Tibial artery (tissue), 4 donors: ENCODE results near the gene FSIP1.
A peak's percentile ranks its signal among the peaks of the same experiment; 100 is the strongest.

Experiments used
- DNase-seq, 2 donors: peaks; one replicate each; pipeline ENCODE4 v3.0.0-alpha.2; 2019
- H3K27ac ChIP-seq, 2 donors: fragments of 200-600 bp; sonication (generic) in 1 of 2; 1 replicate in 1 of 2; 2 replicates in 1 of 2; pipeline ENCODE4 v1.5.1; 2018 to 2019; ENCODE audit warnings: mild to moderate bottlenecking in 1 of 2
- H3K27me3 ChIP-seq, 2 donors: fragments of 200-600 bp; sonication (generic) in 1 of 2; one replicate each; pipeline versions ENCODE4 v1.5.1 to v1.6.0; 2016 to 2019
- H3K36me3 ChIP-seq, 3 donors: fragments of 200-600 bp; sonication (generic) in 2 of 3; one replicate each; pipeline ENCODE4 v1.5.1; 2016 to 2019; ENCODE audit warnings: mild to moderate bottlenecking in 2 of 3
- H3K4me1 ChIP-seq, 4 donors: fragments of 200-600 bp; sonication (generic) in 2 of 4; 1 replicate in 3 of 4; 2 replicates in 1 of 4; pipeline ENCODE4 v1.5.1; 2016 to 2019
- H3K4me3 ChIP-seq, 2 donors: fragments of 200-600 bp; sonication (generic) in 1 of 2; 1 replicate in 1 of 2; 2 replicates in 1 of 2; pipeline ENCODE4 v1.5.1; 2018 to 2019; ENCODE audit warnings: mild to moderate bottlenecking in 2 of 2
- H3K9me3 ChIP-seq, 3 donors: fragments of 200-600 bp; sonication (generic) in 1 of 3; one replicate each; pipeline ENCODE4 v1.5.1; 2016 to 2019
- intact Hi-C: fragments of 100-400 bp; cut with DNase I; formaldehyde crosslinking; loops from one replicate; pipeline ENCODE4 v1.15.0; 2023; ENCODE audit warnings: low total_unique reads
- TF ChIP-seq, protein P1 (sequence below), 2 experiments: fragments of 200-600 bp in 1 of 2; fragments of 450-650 bp in 1 of 2; IDR thresholded peaks; one replicate each; pipeline ENCODE4 v1.5.1; 2017 to 2019; ENCODE audit warnings: antibody characterized with exemption in 2 of 2, mild to moderate bottlenecking in 1 of 2, moderate library complexity in 1 of 2

Gene FSIP1

DNA sequence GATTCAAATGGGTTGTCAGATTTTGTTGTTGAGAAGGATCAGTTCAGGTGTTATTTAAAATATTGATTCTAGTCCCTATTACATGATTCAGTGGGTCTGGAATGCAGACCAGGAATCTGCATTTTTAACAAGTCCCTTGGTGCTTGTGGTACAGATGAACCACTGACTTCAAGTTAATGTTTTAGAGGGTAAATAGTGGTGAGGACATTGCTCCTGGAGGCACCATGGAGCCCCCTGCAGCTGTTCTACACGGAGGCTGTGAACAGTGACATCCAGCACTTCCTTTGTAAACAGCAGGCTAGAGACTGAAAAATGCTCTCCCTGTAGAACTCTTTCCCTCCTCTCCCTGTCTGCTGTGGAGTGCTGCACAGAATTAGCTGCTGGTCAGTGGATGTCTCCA, 4.8 kb upstream of the FSIP1 start:
- Histone ChIP-seq H3K4me1 (peaks cover 0 to 13% (median 12%) of the 10 kb centered on the region in 4 donors), H3K4me3 (no peak overlapping the region), H3K27ac (no peak overlapping the region), H3K27me3 (no peaks in the 10 kb centered on the region), H3K9me3 (no peaks in the 10 kb centered on the region), H3K36me3 (no peaks in the 10 kb centered on the region)
- intact Hi-C loops, result loop anchor here (5.0 to 10.0 kb wide), 2 partner anchors 190 to 257 kb away; no protein-coding TSS in a partner anchor
- no peak for DNase-seq
- TF ChIP-seq, protein P1, sequence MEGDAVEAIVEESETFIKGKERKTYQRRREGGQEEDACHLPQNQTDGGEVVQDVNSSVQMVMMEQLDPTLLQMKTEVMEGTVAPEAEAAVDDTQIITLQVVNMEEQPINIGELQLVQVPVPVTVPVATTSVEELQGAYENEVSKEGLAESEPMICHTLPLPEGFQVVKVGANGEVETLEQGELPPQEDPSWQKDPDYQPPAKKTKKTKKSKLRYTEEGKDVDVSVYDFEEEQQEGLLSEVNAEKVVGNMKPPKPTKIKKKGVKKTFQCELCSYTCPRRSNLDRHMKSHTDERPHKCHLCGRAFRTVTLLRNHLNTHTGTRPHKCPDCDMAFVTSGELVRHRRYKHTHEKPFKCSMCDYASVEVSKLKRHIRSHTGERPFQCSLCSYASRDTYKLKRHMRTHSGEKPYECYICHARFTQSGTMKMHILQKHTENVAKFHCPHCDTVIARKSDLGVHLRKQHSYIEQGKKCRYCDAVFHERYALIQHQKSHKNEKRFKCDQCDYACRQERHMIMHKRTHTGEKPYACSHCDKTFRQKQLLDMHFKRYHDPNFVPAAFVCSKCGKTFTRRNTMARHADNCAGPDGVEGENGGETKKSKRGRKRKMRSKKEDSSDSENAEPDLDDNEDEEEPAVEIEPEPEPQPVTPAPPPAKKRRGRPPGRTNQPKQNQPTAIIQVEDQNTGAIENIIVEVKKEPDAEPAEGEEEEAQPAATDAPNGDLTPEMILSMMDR (IDR thresholded peaks at IDR 0.05), result no peak

DNA sequence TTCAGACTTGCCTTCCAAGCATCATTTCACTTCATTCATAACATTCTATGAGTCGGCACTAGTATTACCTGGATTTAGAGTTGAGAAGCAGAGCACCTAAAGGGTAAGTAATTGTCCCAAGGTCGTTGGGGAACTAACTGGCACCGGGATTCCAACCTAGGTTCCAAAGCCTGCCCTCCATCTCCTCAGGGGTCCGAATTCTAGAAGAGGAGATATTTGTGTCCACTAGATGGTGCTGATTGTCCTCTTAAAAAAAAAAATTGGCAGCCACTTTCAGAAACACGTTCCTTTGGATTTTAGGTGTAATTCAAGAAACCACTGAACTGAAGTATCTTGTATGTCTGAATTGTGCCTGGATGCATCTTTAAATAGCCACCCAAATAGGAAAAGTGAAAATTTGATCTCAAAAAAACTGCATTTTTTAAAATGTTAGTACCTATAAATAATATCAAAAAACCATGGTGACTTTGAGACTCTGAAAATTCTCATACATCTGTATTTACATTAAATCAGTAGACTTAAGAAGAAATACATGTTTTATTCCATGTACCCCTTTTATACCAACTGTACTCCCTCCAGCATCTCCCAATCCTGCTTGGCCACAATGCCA, 3.9 kb upstream of the FSIP1 start:
- Histone ChIP-seq H3K4me1 (peaks cover 0 to 18% (median 12%) of the 10 kb centered on the region in 4 donors), H3K9me3 (no peaks in the 10 kb centered on the region), H3K4me3 (no peak overlapping the region), H3K36me3 (no peaks in the 10 kb centered on the region), H3K27me3 (no peaks in the 10 kb centered on the region), H3K27ac (no peak overlapping the region)
- TF ChIP-seq, protein P1 (IDR thresholded peaks at IDR 0.05), result peak; percentile 59 to 62
- DNase-seq, result no peak
- intact Hi-C loops, result loop anchor here (5.0 to 10.0 kb wide), 2 partner anchors 191 to 258 kb away; no protein-coding TSS in a partner anchor

DNA sequence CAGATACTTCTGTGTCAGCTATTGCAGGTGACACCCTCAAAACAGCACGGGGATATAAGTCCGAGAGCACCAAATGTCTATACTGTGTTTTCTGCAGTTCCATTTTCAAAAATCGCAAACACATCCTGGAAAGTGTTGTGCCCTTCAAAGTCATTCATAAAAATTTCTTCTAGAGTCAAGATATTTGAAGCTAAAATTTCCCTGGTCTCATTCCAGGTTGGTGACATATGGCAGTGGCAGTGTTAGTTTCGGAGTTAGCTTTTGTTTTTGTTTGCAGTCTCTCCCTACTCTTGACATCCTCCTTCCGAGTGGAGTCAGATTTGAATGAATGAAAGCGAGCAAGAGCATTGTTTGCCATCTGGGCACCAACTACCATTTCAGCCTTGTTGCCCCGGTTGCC, 3.2 kb upstream of the FSIP1 start:
- TF ChIP-seq, protein P1 (IDR thresholded peaks at IDR 0.05), result no peak
- intact Hi-C loops, result loop anchor here (5.0 to 10.0 kb wide), 2 partner anchors 191 to 259 kb away; no protein-coding TSS in a partner anchor
- no peaks in the 10 kb centered on the region for H3K9me3 ChIP-seq
- DNase-seq, result no peak
- no peaks in the 10 kb centered on the region for H3K27me3 ChIP-seq
- H3K4me3 ChIP-seq, result no peak overlapping the region
- H3K27ac ChIP-seq, result no peak overlapping the region
- peaks cover 0 to 18% (median 12%) of the 10 kb centered on the region in 4 donors for H3K4me1 ChIP-seq
- H3K36me3 ChIP-seq, result no peaks in the 10 kb centered on the region

DNA sequence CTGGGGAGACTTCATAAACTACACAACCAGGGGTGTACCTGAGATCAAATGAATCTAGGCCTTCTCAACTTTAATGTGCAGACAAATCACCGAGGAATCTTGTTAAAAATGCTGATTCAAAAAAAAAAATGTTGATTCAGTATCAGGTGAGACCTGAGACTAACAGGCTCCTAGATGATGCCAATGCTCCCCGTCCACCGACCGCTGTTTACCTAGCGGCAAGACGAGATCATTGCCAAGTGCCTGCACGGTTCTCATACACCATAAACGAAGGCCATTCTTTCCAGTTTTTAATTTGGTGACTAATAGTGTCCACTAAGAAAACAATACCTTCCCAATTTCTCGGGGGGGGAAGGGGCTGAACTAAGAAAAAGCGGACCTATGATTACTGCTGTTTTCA, 2.5 kb upstream of the FSIP1 start:
- peaks cover 0 to 18% (median 12%) of the 10 kb centered on the region in 4 donors for H3K4me1 ChIP-seq
- H3K27me3 ChIP-seq, result no peaks in the 10 kb centered on the region
- TF ChIP-seq, protein P1 (IDR thresholded peaks at IDR 0.05), result no peak
- H3K4me3 ChIP-seq, result no peak overlapping the region
- intact Hi-C loops, result loop anchor here (5.0 to 10.0 kb wide), 2 partner anchors 192 to 260 kb away; no protein-coding TSS in a partner anchor
- no peaks in the 10 kb centered on the region for H3K36me3 ChIP-seq
- no peak overlapping the region for H3K27ac ChIP-seq
- H3K9me3 ChIP-seq, result no peaks in the 10 kb centered on the region
- no peak for DNase-seq

DNA sequence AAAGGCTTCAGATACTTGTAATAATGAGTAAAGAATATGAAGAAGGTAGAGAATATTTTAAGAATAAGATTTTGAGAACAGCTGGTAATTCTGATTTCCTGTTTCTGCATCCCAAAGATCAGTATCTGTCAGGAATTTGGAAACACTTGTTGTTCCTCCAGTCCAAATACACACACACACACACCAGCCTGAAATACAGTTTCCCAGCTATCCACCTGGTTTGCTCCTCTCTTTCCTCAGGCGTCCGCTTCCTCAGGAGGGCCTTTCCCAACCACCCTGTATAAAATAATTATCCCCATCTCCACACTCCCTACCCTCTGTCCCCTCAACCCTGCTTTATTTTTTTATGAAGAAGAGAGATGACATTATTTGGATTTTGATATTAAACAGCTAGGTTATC, 2.0 kb upstream of the FSIP1 start:
- Histone ChIP-seq H3K4me1 (peaks cover 0 to 18% (median 12%) of the 10 kb centered on the region in 4 donors), H3K9me3 (no peaks in the 10 kb centered on the region), H3K27me3 (no peaks in the 10 kb centered on the region), H3K4me3 (no peak overlapping the region), H3K27ac (no peak overlapping the region), H3K36me3 (no peaks in the 10 kb centered on the region)
- intact Hi-C loops, result loop anchor here (5.0 to 10.0 kb wide), 3 partner anchors 148 to 260 kb away; partner anchors contain the start of gene EIF2AK4
- DNase-seq, result no peak
- TF ChIP-seq, protein P1 (IDR thresholded peaks at IDR 0.05), result no peak
